Measurements from ENCODE around the gene KLF7. TPM values are rescaled to one million over a fixed set of nuclear protein-coding genes. Genes with fewer than 3 reads are reported as not detected.
A peak's percentile ranks its signal among the peaks of the same experiment; 100 is the strongest.

The KLF7 gene
- 31.1 and 38.9 TPM in 2 replicates for total RNA-seq

DNA sequence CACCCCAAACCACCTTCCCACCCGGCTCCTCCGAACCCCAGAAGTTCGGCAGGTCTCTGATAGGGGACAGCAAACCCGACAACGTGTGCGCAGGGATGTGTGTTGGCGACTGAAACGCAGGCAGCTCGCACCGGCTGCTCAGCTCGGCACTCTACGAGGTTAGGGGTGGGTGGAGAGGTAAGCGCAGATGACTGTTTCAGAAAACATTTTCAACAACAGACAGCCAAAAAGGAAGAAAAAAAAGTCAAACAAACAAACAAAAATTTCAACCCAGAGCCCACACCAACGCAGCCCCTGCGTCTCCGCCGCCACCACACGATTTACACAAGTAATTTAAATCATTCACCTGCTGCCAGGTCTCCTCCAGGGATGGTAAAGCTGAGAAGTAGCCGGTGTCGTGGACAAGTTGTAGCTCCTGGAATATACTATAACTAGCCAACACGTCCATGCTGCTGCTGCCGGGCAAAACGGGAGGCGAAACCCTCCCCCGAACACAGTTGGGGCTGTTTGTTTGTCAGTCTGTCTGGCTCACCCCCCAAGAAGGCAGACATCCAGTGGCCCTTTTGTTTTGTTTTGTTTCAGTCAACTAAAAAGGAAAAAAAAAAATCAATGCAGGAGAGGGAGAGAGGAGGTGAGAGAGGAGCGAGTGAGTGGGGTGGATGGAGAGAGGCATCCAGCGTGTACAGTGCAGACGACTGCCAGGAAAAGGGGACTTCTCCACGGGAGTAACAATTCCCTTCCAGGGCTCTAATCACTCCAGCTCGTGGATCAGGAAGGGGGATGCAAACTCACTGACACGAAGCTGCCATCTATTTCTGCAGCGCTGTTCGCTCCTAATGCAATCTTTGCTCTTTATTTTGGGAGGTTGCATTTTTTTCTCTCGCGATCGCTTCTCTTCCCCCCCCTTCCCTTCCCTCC, at the start of gene KLF7:
KLF7 (minus strand) TSS at position 828 of the 918 bp plus-strand sequence; CDS start at position 448, 380 bp downstream.
- H2AFZ ChIP-seq (ENCODE audit: low read length): no peak within 1 kb of the TSS

DNA sequence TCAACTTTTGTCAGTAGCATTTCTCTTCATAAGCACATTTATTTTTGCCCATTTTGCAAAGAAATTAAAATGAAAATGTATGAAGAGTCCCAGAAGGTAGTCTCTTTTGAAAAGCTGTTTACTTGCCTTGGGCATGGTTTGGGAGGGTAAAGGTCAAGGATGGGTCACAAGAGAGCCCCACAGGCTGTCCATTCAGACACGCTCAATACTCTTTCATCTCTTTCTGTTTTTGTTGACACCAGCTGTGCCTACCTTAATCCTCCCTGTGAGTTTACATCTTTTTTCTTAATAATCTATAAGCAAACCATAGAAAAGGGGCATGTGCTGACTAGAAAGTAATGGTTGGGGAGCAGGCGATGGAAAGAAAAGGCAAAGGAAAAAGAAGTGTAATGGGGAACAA, 49.6 kb upstream of the KLF7 start:
- Histone ChIP-seq H2AFZ (ENCODE audit: low read length) (no peak overlapping the region), H3K27ac (ENCODE audit: low read depth, low read length) (no peak overlapping the region), H3K27me3 (ENCODE audit: insufficient read depth, low read length) (no peaks in the 10 kb centered on the region), H3K9me3 (ENCODE audit: low read depth, low read length) (no peaks in the 10 kb centered on the region), H3K4me1 (ENCODE audit: insufficient read depth, low read length) (peaks cover 8% of the 10 kb centered on the region), H3K4me3 (ENCODE audit: insufficient read depth, low read length) (no peak overlapping the region), H4K20me1 (ENCODE audit: insufficient read depth, low read length) (no peaks in the 10 kb centered on the region), H3K4me2 (ENCODE audit: insufficient read depth, low read length) (no peak overlapping the region), H3K79me2 (ENCODE audit: insufficient read depth, low read length) (no peaks in the 10 kb centered on the region), H3K36me3 (ENCODE audit: insufficient read depth, low read length) (no peaks in the 10 kb centered on the region)
- DNase-seq (ENCODE audit: insufficient read length, low spot score, missing footprints): no peak
- TF ChIP-seq CTCF (IDR thresholded peaks at IDR 0.05; ENCODE audit: extremely low read depth, low read depth, low read length): no peak

More for the DNA sequence above, at the start of gene KLF7:
- peak within 1 kb of the TSS; percentile 95 for H3K4me2 ChIP-seq (ENCODE audit: insufficient read depth, low read length)
- peaks cover 53% of the 10 kb centered on the region for H3K79me2 ChIP-seq (ENCODE audit: insufficient read depth, low read length)
- no peaks in the 10 kb centered on the region for H3K9me3 ChIP-seq (ENCODE audit: low read depth, low read length)
- H3K36me3 ChIP-seq (ENCODE audit: insufficient read depth, low read length): peaks cover 8% of the 10 kb centered on the region
- no peak for TF ChIP-seq CTCF (IDR thresholded peaks at IDR 0.05; ENCODE audit: extremely low read depth, low read depth, low read length)
- H3K4me3 ChIP-seq (ENCODE audit: insufficient read depth, low read length): peak within 1 kb of the TSS; percentile 82
- H3K27ac ChIP-seq (ENCODE audit: low read depth, low read length): peak within 1 kb of the TSS; percentile 98
- H3K4me1 ChIP-seq (ENCODE audit: insufficient read depth, low read length): peaks cover 40% of the 10 kb centered on the region
- H3K27me3 ChIP-seq (ENCODE audit: insufficient read depth, low read length): no peaks in the 10 kb centered on the region
- peak; percentile 87 for DNase-seq (ENCODE audit: insufficient read length, low spot score, missing footprints)
- H4K20me1 ChIP-seq (ENCODE audit: insufficient read depth, low read length): peaks cover 31% of the 10 kb centered on the region

DNA sequence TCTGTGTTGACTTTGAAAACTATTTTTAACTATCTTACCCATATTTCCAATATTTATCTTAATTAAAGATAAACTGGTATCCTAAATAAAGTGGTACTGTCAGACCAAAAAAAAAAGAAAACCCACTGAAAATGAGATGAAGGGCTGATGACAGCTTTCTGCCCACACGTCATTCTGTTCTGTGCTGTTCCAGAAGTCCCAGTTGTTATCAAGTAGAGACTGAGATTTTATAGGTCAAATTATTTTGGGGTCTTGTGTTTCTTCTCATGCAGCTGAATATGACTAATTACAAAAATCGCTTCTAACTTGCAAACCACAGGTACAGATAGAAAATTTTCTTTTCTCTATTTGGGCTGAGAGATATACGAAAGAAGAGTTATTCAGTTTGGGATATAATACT, 48.7 kb upstream of the KLF7 start:
- TF ChIP-seq CTCF (IDR thresholded peaks at IDR 0.05; ENCODE audit: extremely low read depth, low read depth, low read length): no peak
- Histone ChIP-seq H4K20me1 (ENCODE audit: insufficient read depth, low read length) (no peaks in the 10 kb centered on the region), H3K27ac (ENCODE audit: low read depth, low read length) (no peak overlapping the region), H3K27me3 (ENCODE audit: insufficient read depth, low read length) (no peaks in the 10 kb centered on the region), H3K36me3 (ENCODE audit: insufficient read depth, low read length) (no peaks in the 10 kb centered on the region), H3K4me3 (ENCODE audit: insufficient read depth, low read length) (no peak overlapping the region), H2AFZ (ENCODE audit: low read length) (no peak overlapping the region), H3K9me3 (ENCODE audit: low read depth, low read length) (no peaks in the 10 kb centered on the region), H3K4me1 (ENCODE audit: insufficient read depth, low read length) (no peaks in the 10 kb centered on the region), H3K79me2 (ENCODE audit: insufficient read depth, low read length) (no peaks in the 10 kb centered on the region), H3K4me2 (ENCODE audit: insufficient read depth, low read length) (no peak overlapping the region)
- no peak for DNase-seq (ENCODE audit: insufficient read length, low spot score, missing footprints)

- Histone ChIP-seq H3K4me2 (ENCODE audit: insufficient read depth, low read length) (no peak overlapping the region), H3K27me3 (ENCODE audit: insufficient read depth, low read length) (no peaks in the 10 kb centered on the region), H4K20me1 (ENCODE audit: insufficient read depth, low read length) (no peaks in the 10 kb centered on the region), H3K27ac (ENCODE audit: low read depth, low read length) (no peak overlapping the region), H3K36me3 (ENCODE audit: insufficient read depth, low read length) (no peaks in the 10 kb centered on the region), H3K9me3 (ENCODE audit: low read depth, low read length) (no peaks in the 10 kb centered on the region), H3K4me3 (ENCODE audit: insufficient read depth, low read length) (no peak overlapping the region), H3K4me1 (ENCODE audit: insufficient read depth, low read length) (no peaks in the 10 kb centered on the region), H3K79me2 (ENCODE audit: insufficient read depth, low read length) (no peaks in the 10 kb centered on the region), H2AFZ (ENCODE audit: low read length) (no peak overlapping the region)
- TF ChIP-seq CTCF (IDR thresholded peaks at IDR 0.05; ENCODE audit: extremely low read depth, low read depth, low read length): no peak
- DNase-seq (ENCODE audit: insufficient read length, low spot score, missing footprints): no peak
Measured at GRCh38 chr2:207206011-207206410, 40.3 kb upstream of the KLF7 start.

All from osteoblast (primary cell).